Astrocyte (in vitro differentiated cells and primary cell): ENCODE measurements around the gene ZNRF1. TPM values are rescaled to one million over a fixed set of nuclear protein-coding genes. Genes with fewer than 3 reads are reported as not detected.

Experiments used
- DNase-seq: peaks from one replicate; pipeline ENCODE4 v3.0.0-alpha.2; 2010; ENCODE audit warnings: low read depth
- FAIRE-seq: peaks from 2 replicates; lab custom pipeline; 2011; peaks lifted over from hg19 to GRCh38; lab: Jason Lieb, UNC
- H2AFZ ChIP-seq: 2 replicates; pipeline ENCODE4 v1.6.0; 2012; ENCODE audit warnings: low read depth, low read length, inconsistent platforms
- H3K27ac ChIP-seq: 2 replicates; pipeline ENCODE4 v1.5.1; 2011; ENCODE audit warnings: low read depth, low read length, inconsistent platforms
- H3K27me3 ChIP-seq: 2 replicates; pipeline ENCODE4 v1.6.0; 2011; ENCODE audit warnings: low read length, inconsistent platforms; ENCODE audit not compliant: insufficient read depth
- H3K36me3 ChIP-seq: 2 replicates; pipeline ENCODE4 v1.5.1; 2011; ENCODE audit warnings: low read length, inconsistent platforms; ENCODE audit not compliant: insufficient read depth
- H3K4me1 ChIP-seq: 2 replicates; pipeline ENCODE4 v1.5.1; 2011; ENCODE audit warnings: low read length, inconsistent platforms; ENCODE audit not compliant: insufficient read depth
- H3K4me2 ChIP-seq: 2 replicates; pipeline ENCODE4 v1.6.0; 2012; ENCODE audit warnings: low read length, inconsistent platforms
- H3K4me3 ChIP-seq: 2 replicates; pipeline ENCODE4 v1.5.1; 2011; ENCODE audit warnings: low read depth, mild to moderate bottlenecking, low read length, inconsistent platforms; ENCODE audit not compliant: insufficient read depth
- H3K79me2 ChIP-seq: 2 replicates; pipeline ENCODE4 v1.6.0; 2012; ENCODE audit warnings: mild to moderate bottlenecking, low read length, inconsistent platforms; ENCODE audit not compliant: insufficient read depth
- H3K9ac ChIP-seq: 2 replicates; pipeline ENCODE4 v1.6.0; 2012; ENCODE audit warnings: mild to moderate bottlenecking, low read length, inconsistent platforms
- H3K9me3 ChIP-seq: 2 replicates; pipeline ENCODE4 v1.5.1; 2012; ENCODE audit warnings: low read depth, mild to moderate bottlenecking, low read length, inconsistent platforms; ENCODE audit not compliant: insufficient read depth
- H4K20me1 ChIP-seq: 2 replicates; pipeline ENCODE4 v1.6.0; 2012; ENCODE audit warnings: low read length, inconsistent platforms; ENCODE audit not compliant: insufficient read depth
- H3K27ac Mint-ChIP-seq: one replicate; pipeline ENCODE4 v1.8.0; 2021; ENCODE audit warnings: mild to moderate bottlenecking, mixed read lengths; ENCODE audit not compliant: unreplicated experiment
- H3K27me3 Mint-ChIP-seq: one replicate; pipeline ENCODE4 v1.8.0; 2021; ENCODE audit warnings: low read depth, mixed read lengths; ENCODE audit not compliant: unreplicated experiment
- H3K36me3 Mint-ChIP-seq: one replicate; pipeline ENCODE4 v1.8.0; 2021; ENCODE audit warnings: low read depth, mixed read lengths; ENCODE audit not compliant: unreplicated experiment
- H3K4me1 Mint-ChIP-seq: one replicate; pipeline ENCODE4 v1.8.0; 2021; ENCODE audit warnings: low read depth, mixed read lengths; ENCODE audit not compliant: unreplicated experiment
- H3K4me3 Mint-ChIP-seq: one replicate; pipeline ENCODE4 v1.8.0; 2021; ENCODE audit warnings: mild to moderate bottlenecking, moderate library complexity, mixed read lengths; ENCODE audit not compliant: unreplicated experiment
- H3K9me3 Mint-ChIP-seq: one replicate; pipeline ENCODE4 v1.8.0; 2021; ENCODE audit warnings: mild to moderate bottlenecking, mixed read lengths; ENCODE audit not compliant: unreplicated experiment
- EZH2 ChIP-seq: IDR thresholded peaks from 2 replicates; pipeline ENCODE4 v1.6.1; 2012; ENCODE audit warnings: mild to moderate bottlenecking, low read length, inconsistent platforms; ENCODE audit not compliant: insufficient read depth
- total RNA-seq: library from RNA; stranded (reverse); gene quantifications from 2 replicates; pipeline ENCODE4 v1.2.1, GENCODE V29; 2021
- TF ChIP-seq, protein P1 (sequence below): IDR thresholded peaks from 2 replicates; pipeline ENCODE4 v1.5.1; 2011; ENCODE audit warnings: low read depth, mild to moderate bottlenecking, inconsistent platforms, low read length, moderate library complexity; ENCODE audit not compliant: insufficient read depth

The ZNRF1 gene
- total RNA-seq, 1 donor from 2014 or later = 21.9 TPM

DNA sequence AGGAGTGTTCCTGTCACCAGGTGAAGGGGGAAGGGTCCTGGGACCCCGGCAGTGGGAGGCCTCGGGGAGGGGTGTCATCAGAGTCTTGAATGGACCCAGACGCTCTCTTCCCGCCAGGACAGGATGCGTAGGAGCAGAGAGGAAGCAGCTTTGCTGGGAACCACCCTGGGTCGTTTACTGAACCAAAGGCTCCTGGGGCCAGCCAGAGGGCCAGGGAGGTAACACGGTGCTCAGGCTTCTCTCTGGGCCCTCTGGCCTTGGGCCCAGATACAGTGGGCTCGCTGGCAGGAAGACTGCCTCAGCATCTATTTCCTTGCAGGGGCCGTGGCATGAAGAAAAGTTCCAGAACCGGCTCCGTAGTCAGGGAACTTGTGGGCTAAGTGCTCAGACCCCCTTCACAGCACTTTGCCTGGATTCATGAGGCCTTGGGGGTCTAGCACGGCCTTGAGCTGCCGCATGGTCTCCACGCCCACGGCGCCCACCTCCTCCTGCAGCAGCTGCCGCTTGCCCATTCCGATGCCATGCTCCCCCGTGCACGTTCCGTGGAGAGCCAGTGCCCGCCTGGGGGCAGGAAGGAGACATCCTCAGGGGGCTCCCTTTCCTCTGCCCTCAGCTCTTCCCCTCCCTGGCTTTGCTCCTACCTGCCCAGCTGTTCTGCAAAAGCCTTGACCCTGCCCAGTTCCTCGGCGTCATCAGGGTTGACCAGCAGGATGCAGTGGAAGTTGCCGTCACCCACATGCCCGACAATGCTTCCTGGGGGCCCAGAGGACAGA, 113.3 kb downstream of the ZNRF1 start:
- peaks cover 3% of the 10 kb centered on the region for H3K9me3 Mint-ChIP-seq
- H3K9ac ChIP-seq = no peak overlapping the region
- peaks cover 1% of the 10 kb centered on the region for H3K36me3 Mint-ChIP-seq
- H2AFZ ChIP-seq = no peak overlapping the region
- no peak for TF ChIP-seq EZH2
- TF ChIP-seq, protein P1, sequence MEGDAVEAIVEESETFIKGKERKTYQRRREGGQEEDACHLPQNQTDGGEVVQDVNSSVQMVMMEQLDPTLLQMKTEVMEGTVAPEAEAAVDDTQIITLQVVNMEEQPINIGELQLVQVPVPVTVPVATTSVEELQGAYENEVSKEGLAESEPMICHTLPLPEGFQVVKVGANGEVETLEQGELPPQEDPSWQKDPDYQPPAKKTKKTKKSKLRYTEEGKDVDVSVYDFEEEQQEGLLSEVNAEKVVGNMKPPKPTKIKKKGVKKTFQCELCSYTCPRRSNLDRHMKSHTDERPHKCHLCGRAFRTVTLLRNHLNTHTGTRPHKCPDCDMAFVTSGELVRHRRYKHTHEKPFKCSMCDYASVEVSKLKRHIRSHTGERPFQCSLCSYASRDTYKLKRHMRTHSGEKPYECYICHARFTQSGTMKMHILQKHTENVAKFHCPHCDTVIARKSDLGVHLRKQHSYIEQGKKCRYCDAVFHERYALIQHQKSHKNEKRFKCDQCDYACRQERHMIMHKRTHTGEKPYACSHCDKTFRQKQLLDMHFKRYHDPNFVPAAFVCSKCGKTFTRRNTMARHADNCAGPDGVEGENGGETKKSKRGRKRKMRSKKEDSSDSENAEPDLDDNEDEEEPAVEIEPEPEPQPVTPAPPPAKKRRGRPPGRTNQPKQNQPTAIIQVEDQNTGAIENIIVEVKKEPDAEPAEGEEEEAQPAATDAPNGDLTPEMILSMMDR = no peak
- H3K4me1 ChIP-seq = peaks cover 30% of the 10 kb centered on the region
- H3K4me2 ChIP-seq = no peak overlapping the region
- H3K79me2 ChIP-seq = no peaks in the 10 kb centered on the region
- FAIRE-seq (no peak), DNase-seq (no peak)
- no peaks in the 10 kb centered on the region for H3K27me3 ChIP-seq
- H3K4me1 Mint-ChIP-seq = peaks cover 21% of the 10 kb centered on the region
- no peak overlapping the region for H3K27ac ChIP-seq
- H3K4me3 ChIP-seq = no peak overlapping the region
- no peaks in the 10 kb centered on the region for H3K36me3 ChIP-seq
- no peak overlapping the region for H3K4me3 Mint-ChIP-seq
- H3K9me3 ChIP-seq = no peaks in the 10 kb centered on the region
- peaks cover 14% of the 10 kb centered on the region for H4K20me1 ChIP-seq
- H3K27ac Mint-ChIP-seq = no peak overlapping the region
- H3K27me3 Mint-ChIP-seq = peaks cover 22% of the 10 kb centered on the region

- no peaks in the 10 kb centered on the region for H3K79me2 ChIP-seq
- H3K36me3 ChIP-seq = no peaks in the 10 kb centered on the region
- H3K9ac ChIP-seq = no peak overlapping the region
- H3K9me3 ChIP-seq = no peaks in the 10 kb centered on the region
- no peak for TF ChIP-seq EZH2
- TF ChIP-seq, protein P1 = no peak
- Mint-ChIP-seq H3K36me3 (no peaks in the 10 kb centered on the region), H3K9me3 (peaks cover 4% of the 10 kb centered on the region), H3K4me3 (no peak overlapping the region), H3K27me3 (peaks cover 22% of the 10 kb centered on the region), H3K27ac (no peak overlapping the region), H3K4me1 (peaks cover 21% of the 10 kb centered on the region)
- FAIRE-seq (no peak), DNase-seq (no peak)
- no peak overlapping the region for H3K4me3 ChIP-seq
- peaks cover 14% of the 10 kb centered on the region for H4K20me1 ChIP-seq
- H3K4me2 ChIP-seq = no peak overlapping the region
- H3K27me3 ChIP-seq = no peaks in the 10 kb centered on the region
- H3K27ac ChIP-seq = no peak overlapping the region
- no peak overlapping the region for H2AFZ ChIP-seq
- peaks cover 30% of the 10 kb centered on the region for H3K4me1 ChIP-seq
Observed at GRCh38 chr16:75112734-75113491, 114.1 kb downstream of the ZNRF1 start.
